GM21526 (cell line): ENCODE measurements around the gene GRIK5.

Source experiments
- ATAC-seq: cut with Tn5 transposase; IDR thresholded peaks from one replicate; pipeline ENCODE4 v1.9.1; 2021; ENCODE audit warnings: moderate library complexity; ENCODE audit not compliant: unreplicated experiment, low FRiP score

The GRIK5 gene

GRCh38 chr19:41959056-41960053 is 110.7 kb downstream of the GRIK5 start, which contains the start of gene RABAC1:
TSS of gene RABAC1 (minus strand) at chr19:41959321. CDS start at chr19:41959292, 29 bp downstream.
- peak; percentile 73 for ATAC-seq

- peak; percentile 41 for ATAC-seq
Measured at GRCh38 chr19:41958367-41959055, 111.5 kb downstream of the GRIK5 start.

GRCh38 chr19:41957838-41958366 is 112.1 kb downstream of the GRIK5 start:
- no peak for ATAC-seq

GRCh38 chr19:41957161-41957837 is 112.7 kb downstream of the GRIK5 start:
- no peak for ATAC-seq

GRCh38 chr19:41956621-41957020 is 113.4 kb downstream of the GRIK5 start:
- no peak for ATAC-seq

- no peak for ATAC-seq
Measured at GRCh38 chr19:41955521-41955920, 114.5 kb downstream of the GRIK5 start.

GRCh38 chr19:41951686-41952172 is 118.3 kb downstream of the GRIK5 start:
- no peak for ATAC-seq
